ENCODE results near the gene HABP2. TPM values are rescaled to one million over a fixed set of nuclear protein-coding genes. Genes with fewer than 3 reads are reported as not detected.

Gene HABP2
- polyA plus RNA-seq, 1 donor from 2014 or later: not detected

DNA sequence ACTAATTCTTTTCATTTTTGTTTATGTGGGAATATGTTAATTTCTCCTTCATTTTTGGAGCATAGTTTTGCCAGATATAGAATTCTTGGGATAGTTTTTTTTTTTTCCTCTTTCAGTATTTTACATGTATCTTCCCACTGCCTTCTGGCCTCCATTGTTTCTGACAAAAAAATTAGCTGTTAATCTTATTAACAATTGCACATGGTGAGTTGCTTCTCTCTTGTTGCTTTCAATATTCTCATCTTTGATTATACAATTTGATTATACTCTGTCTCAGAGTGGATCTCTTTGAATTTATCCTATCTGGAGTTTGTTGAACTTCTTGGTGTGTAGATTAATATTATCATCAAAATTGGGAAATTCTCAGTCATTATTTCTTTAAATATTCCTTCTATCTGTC is 41.4 kb upstream of the HABP2 start:
- TF ChIP-seq EP300 (conservative IDR thresholded peaks at IDR 0.05; ENCODE audit: poor library complexity, severe bottlenecking) (no peak), POLR2AphosphoS5 (IDR thresholded peaks at IDR 0.05) (no peak), RAD21 (conservative IDR thresholded peaks at IDR 0.05) (no peak), SMC3 (conservative IDR thresholded peaks at IDR 0.05; ENCODE audit: poor library complexity) (no peak), MXI1 (conservative IDR thresholded peaks at IDR 0.05; ENCODE audit: poor library complexity, severe bottlenecking) (no peak), EZH2 (IDR thresholded peaks at IDR 0.05; ENCODE audit: borderline replicate concordance, insufficient read depth, low read length, poor library complexity, severe bottlenecking) (no peak), TAF1 (IDR thresholded peaks at IDR 0.05; ENCODE audit: low read depth) (no peak)
- TF ChIP-seq, protein P1, sequence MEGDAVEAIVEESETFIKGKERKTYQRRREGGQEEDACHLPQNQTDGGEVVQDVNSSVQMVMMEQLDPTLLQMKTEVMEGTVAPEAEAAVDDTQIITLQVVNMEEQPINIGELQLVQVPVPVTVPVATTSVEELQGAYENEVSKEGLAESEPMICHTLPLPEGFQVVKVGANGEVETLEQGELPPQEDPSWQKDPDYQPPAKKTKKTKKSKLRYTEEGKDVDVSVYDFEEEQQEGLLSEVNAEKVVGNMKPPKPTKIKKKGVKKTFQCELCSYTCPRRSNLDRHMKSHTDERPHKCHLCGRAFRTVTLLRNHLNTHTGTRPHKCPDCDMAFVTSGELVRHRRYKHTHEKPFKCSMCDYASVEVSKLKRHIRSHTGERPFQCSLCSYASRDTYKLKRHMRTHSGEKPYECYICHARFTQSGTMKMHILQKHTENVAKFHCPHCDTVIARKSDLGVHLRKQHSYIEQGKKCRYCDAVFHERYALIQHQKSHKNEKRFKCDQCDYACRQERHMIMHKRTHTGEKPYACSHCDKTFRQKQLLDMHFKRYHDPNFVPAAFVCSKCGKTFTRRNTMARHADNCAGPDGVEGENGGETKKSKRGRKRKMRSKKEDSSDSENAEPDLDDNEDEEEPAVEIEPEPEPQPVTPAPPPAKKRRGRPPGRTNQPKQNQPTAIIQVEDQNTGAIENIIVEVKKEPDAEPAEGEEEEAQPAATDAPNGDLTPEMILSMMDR (IDR thresholded peaks at IDR 0.05; ENCODE audit: poor library complexity, severe bottlenecking): no peak
- TF ChIP-seq, protein P2, sequence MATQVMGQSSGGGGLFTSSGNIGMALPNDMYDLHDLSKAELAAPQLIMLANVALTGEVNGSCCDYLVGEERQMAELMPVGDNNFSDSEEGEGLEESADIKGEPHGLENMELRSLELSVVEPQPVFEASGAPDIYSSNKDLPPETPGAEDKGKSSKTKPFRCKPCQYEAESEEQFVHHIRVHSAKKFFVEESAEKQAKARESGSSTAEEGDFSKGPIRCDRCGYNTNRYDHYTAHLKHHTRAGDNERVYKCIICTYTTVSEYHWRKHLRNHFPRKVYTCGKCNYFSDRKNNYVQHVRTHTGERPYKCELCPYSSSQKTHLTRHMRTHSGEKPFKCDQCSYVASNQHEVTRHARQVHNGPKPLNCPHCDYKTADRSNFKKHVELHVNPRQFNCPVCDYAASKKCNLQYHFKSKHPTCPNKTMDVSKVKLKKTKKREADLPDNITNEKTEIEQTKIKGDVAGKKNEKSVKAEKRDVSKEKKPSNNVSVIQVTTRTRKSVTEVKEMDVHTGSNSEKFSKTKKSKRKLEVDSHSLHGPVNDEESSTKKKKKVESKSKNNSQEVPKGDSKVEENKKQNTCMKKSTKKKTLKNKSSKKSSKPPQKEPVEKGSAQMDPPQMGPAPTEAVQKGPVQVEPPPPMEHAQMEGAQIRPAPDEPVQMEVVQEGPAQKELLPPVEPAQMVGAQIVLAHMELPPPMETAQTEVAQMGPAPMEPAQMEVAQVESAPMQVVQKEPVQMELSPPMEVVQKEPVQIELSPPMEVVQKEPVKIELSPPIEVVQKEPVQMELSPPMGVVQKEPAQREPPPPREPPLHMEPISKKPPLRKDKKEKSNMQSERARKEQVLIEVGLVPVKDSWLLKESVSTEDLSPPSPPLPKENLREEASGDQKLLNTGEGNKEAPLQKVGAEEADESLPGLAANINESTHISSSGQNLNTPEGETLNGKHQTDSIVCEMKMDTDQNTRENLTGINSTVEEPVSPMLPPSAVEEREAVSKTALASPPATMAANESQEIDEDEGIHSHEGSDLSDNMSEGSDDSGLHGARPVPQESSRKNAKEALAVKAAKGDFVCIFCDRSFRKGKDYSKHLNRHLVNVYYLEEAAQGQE (IDR thresholded peaks at IDR 0.05; ENCODE audit: borderline replicate concordance): no peak

DNA sequence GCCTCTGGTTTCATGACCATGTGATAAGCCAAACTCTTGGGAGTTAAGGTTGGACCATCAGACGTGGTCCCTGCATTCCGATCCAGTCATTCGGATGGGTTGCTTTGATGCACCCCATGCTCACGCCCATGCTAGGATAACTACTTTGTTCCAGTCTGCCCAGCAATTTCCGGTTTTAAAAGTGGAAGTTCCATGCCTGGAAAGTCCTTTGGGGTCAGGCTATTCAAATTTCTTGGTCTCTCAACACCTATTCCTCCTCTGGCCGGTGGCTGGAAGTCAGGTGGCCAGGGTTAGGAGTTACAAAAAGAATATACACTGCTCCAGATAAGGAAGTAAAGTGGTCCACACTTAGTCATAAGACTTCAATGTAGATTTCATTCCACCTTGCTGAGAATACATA is 37.7 kb upstream of the HABP2 start:
- Histone ChIP-seq H3K36me3 (ENCODE audit: insufficient read depth, low read length) (no peaks in the 10 kb centered on the region), H2AFZ (ENCODE audit: low read depth, low read length) (no peak overlapping the region), H3K9me3 (ENCODE audit: low read length) (no peaks in the 10 kb centered on the region), H3K27me3 (ENCODE audit: insufficient read depth, low read depth, low read length) (no peaks in the 10 kb centered on the region), H3K9me2 (ENCODE audit: insufficient read depth, low read length) (no peaks in the 10 kb centered on the region), H3K4me3 (ENCODE audit: low read length) (no peak overlapping the region), H4K20me1 (ENCODE audit: insufficient read depth) (no peaks in the 10 kb centered on the region), H3F3A (ENCODE audit: insufficient read depth, low read length, poor library complexity, severe bottlenecking) (no peaks in the 10 kb centered on the region), H3K9ac (ENCODE audit: low read length) (no peak overlapping the region), H3K4me2 (ENCODE audit: low read length) (no peak overlapping the region), H3K79me2 (replicated peaks; ENCODE audit: insufficient read depth, low read length) (no peaks in the 10 kb centered on the region), H3K27ac (ENCODE audit: low read length) (no peak overlapping the region)
- TF ChIP-seq TAF1 (IDR thresholded peaks at IDR 0.05; ENCODE audit: low read depth): no peak

More for the DNA sequence above, 41.4 kb upstream of the HABP2 start:
- Histone ChIP-seq H3F3A (ENCODE audit: insufficient read depth, low read length, poor library complexity, severe bottlenecking) (no peaks in the 10 kb centered on the region), H3K9ac (ENCODE audit: low read length) (no peak overlapping the region), H3K36me3 (ENCODE audit: insufficient read depth, low read length) (no peaks in the 10 kb centered on the region), H3K4me2 (ENCODE audit: low read length) (no peak overlapping the region), H3K9me2 (ENCODE audit: insufficient read depth, low read length) (no peaks in the 10 kb centered on the region), H3K4me3 (ENCODE audit: low read length) (no peak overlapping the region), H3K27ac (ENCODE audit: low read length) (no peak overlapping the region), H3K27me3 (ENCODE audit: insufficient read depth, low read depth, low read length) (no peaks in the 10 kb centered on the region), H3K79me2 (replicated peaks; ENCODE audit: insufficient read depth, low read length) (no peaks in the 10 kb centered on the region), H2AFZ (ENCODE audit: low read depth, low read length) (no peak overlapping the region), H4K20me1 (ENCODE audit: insufficient read depth) (no peaks in the 10 kb centered on the region), H3K9me3 (ENCODE audit: low read length) (no peaks in the 10 kb centered on the region)

DNA sequence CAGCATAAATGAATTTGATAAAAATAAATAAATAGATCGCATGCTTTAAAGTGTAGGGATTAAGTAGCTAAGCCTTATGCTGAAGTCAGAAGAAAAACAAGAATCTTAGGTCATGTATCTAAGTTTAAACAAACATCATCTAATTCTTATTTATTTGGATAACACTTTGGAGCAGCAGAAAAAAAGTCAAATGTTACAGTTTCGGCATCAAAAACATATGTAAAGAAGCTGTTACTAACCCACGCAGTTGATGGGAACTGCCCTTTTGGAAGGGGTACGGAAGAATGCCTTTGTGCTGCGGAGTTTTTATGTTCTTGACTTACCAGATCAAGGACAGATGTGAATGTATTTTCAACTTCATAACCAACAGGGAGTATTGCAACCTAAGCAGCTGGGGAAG is 37.3 kb upstream of the HABP2 start:
- no peaks in the 10 kb centered on the region for H3K9me3 ChIP-seq (ENCODE audit: low read length)
- H2AFZ ChIP-seq (ENCODE audit: low read depth, low read length): no peak overlapping the region
- no peaks in the 10 kb centered on the region for H3K27me3 ChIP-seq (ENCODE audit: insufficient read depth, low read depth, low read length)
- H4K20me1 ChIP-seq (ENCODE audit: insufficient read depth): no peaks in the 10 kb centered on the region
- H3K9me2 ChIP-seq (ENCODE audit: insufficient read depth, low read length): no peaks in the 10 kb centered on the region
- no peaks in the 10 kb centered on the region for H3K79me2 ChIP-seq (replicated peaks; ENCODE audit: insufficient read depth, low read length)
- no peak overlapping the region for H3K4me2 ChIP-seq (ENCODE audit: low read length)
- no peak overlapping the region for H3K9ac ChIP-seq (ENCODE audit: low read length)
- TF ChIP-seq, protein P2 (IDR thresholded peaks at IDR 0.05; ENCODE audit: borderline replicate concordance): no peak
- no peak for TF ChIP-seq SMC3 (conservative IDR thresholded peaks at IDR 0.05; ENCODE audit: poor library complexity)
- no peak for TF ChIP-seq POLR2AphosphoS5 (IDR thresholded peaks at IDR 0.05)
- no peak for TF ChIP-seq MXI1 (conservative IDR thresholded peaks at IDR 0.05; ENCODE audit: poor library complexity, severe bottlenecking)
- TF ChIP-seq EP300 (conservative IDR thresholded peaks at IDR 0.05; ENCODE audit: poor library complexity, severe bottlenecking): no peak
- TF ChIP-seq, protein P1 (IDR thresholded peaks at IDR 0.05; ENCODE audit: poor library complexity, severe bottlenecking): no peak
- no peak for TF ChIP-seq TAF1 (IDR thresholded peaks at IDR 0.05; ENCODE audit: low read depth)
- no peak for TF ChIP-seq EZH2 (IDR thresholded peaks at IDR 0.05; ENCODE audit: borderline replicate concordance, insufficient read depth, low read length, poor library complexity, severe bottlenecking)
- no peak for TF ChIP-seq RAD21 (conservative IDR thresholded peaks at IDR 0.05)
- no peaks in the 10 kb centered on the region for H3F3A ChIP-seq (ENCODE audit: insufficient read depth, low read length, poor library complexity, severe bottlenecking)
- H3K27ac ChIP-seq (ENCODE audit: low read length): no peak overlapping the region
- H3K36me3 ChIP-seq (ENCODE audit: insufficient read depth, low read length): no peaks in the 10 kb centered on the region
- H3K4me3 ChIP-seq (ENCODE audit: low read length): no peak overlapping the region
